Activated CD4-positive, alpha-beta T cell treated with anti-CD3 and anti-CD28 coated beads for 36 hours (primary cell): Measurements from ENCODE around the gene UBTD1. TPM values are rescaled to one million over a fixed set of nuclear protein-coding genes. Genes with fewer than 3 reads are reported as not detected.
A peak's percentile ranks its signal among the peaks of the same experiment; 100 is the strongest.
"Not testable (repeated sequence)": the region's sequence is repeated elsewhere in the genome, so short reads cannot be mapped to it uniquely, and the experiment has no call there.

Source experiments
- ATAC-seq: fragments of 200-7000 bp; cut with Tn5 transposase; one replicate; pipeline ENCODE4 v1.10.0; 2021; ENCODE audit warnings: mild to moderate bottlenecking, moderate library complexity
- CTCF ChIA-PET: fragments of 350-600 bp; sonication (Branson Sonifier 250); formaldehyde crosslinking; loops from one replicate; lab custom pipeline; 2021; ENCODE audit warnings: antibody characterized with exemption; lab: Charles Lee
- POLR2A ChIA-PET: fragments of 350-600 bp; sonication (Branson Sonifier 250); formaldehyde crosslinking; loops from one replicate; lab custom pipeline; 2021; ENCODE audit warnings: antibody characterized with exemption, inconsistent platforms; lab: Charles Lee
- DNase-seq: peaks from one replicate; pipeline ENCODE4 v3.0.0-alpha.2; 2020
- H3K27ac Mint-ChIP-seq: one replicate; pipeline ENCODE4 v1.8.0; 2021; ENCODE audit warnings: mixed read lengths
- H3K27me3 Mint-ChIP-seq: one replicate; pipeline ENCODE4 v1.8.0; 2021; ENCODE audit warnings: mixed read lengths
- H3K36me3 Mint-ChIP-seq: one replicate; pipeline ENCODE4 v1.8.0; 2021; ENCODE audit warnings: low read depth, mixed read lengths
- H3K4me1 Mint-ChIP-seq: one replicate; pipeline ENCODE4 v1.8.0; 2021; ENCODE audit warnings: mixed read lengths
- H3K4me3 Mint-ChIP-seq: one replicate; pipeline ENCODE4 v1.8.0; 2021; ENCODE audit warnings: mild to moderate bottlenecking, moderate library complexity, mixed read lengths
- H3K9me3 Mint-ChIP-seq: one replicate; pipeline ENCODE4 v1.8.0; 2021; ENCODE audit warnings: low read depth, mixed read lengths
- intact Hi-C, 2 experiments: fragments of 100-400 bp; cut with DNase I in 1 of 2; cut with micrococcal nuclease in 1 of 2; formaldehyde crosslinking; loops; one replicate each; pipeline versions ENCODE4 v1.14.2 to v1.15.1; 2022 to 2024; cut with DNase I, micrococcal nuclease
- total RNA-seq, 2 experiments: library from RNA; stranded (reverse); gene quantifications; one replicate each; pipeline ENCODE4 v1.2.3, GENCODE V29; 2021

The UBTD1 gene
- total RNA-seq, 2 experiments from 2014 or later, result 1.4 to 1.5 TPM

- POLR2A ChIA-PET, result no interaction called here
- Mint-ChIP-seq H3K36me3 (no peaks in the 10 kb centered on the region), H3K9me3 (no peaks in the 10 kb centered on the region), H3K4me3 (no peak overlapping the region), H3K27ac (no peak overlapping the region), H3K4me1 (no peaks in the 10 kb centered on the region), H3K27me3 (no peaks in the 10 kb centered on the region)
- CTCF ChIA-PET, result no interaction called here
- ATAC-seq (no peak), DNase-seq (no peak)
- intact Hi-C loops, result no loop called here
Measured at GRCh38 chr10:97525086-97525485, 26.4 kb downstream of the UBTD1 start.

- Mint-ChIP-seq H3K27ac (no peak overlapping the region), H3K4me1 (no peaks in the 10 kb centered on the region)
- no peak for ATAC-seq
Measured at GRCh38 chr10:97525683-97526110, 27.0 kb downstream of the UBTD1 start.

GRCh38 chr10:97528876-97529275 is 30.2 kb downstream of the UBTD1 start:
- CTCF ChIA-PET, POLR2A ChIA-PET, H3K9me3 Mint-ChIP-seq, H3K27ac Mint-ChIP-seq, intact Hi-C loops, H3K36me3 Mint-ChIP-seq, H3K4me1 Mint-ChIP-seq, H3K27me3 Mint-ChIP-seq, DNase-seq, H3K4me3 Mint-ChIP-seq, ATAC-seq: not testable (repeated sequence)

More at GRCh38 chr10:97525683-97526110, 27.0 kb downstream of the UBTD1 start:
- no peaks in the 10 kb centered on the region for H3K36me3 Mint-ChIP-seq
- intact Hi-C loops, result no loop called here
- DNase-seq, result no peak
- H3K9me3 Mint-ChIP-seq, result no peaks in the 10 kb centered on the region
- ChIA-PET POLR2A (no interaction called here), CTCF (no interaction called here)
- no peaks in the 10 kb centered on the region for H3K27me3 Mint-ChIP-seq
- no peak overlapping the region for H3K4me3 Mint-ChIP-seq

- no peaks in the 10 kb centered on the region for H3K36me3 Mint-ChIP-seq
- POLR2A ChIA-PET, result no interaction called here
- H3K27me3 Mint-ChIP-seq, result no peaks in the 10 kb centered on the region
Measured at GRCh38 chr10:97529685-97530465, 31.2 kb downstream of the UBTD1 start.

GRCh38 chr10:97531401-97531986 is 32.8 kb downstream of the UBTD1 start:
- Mint-ChIP-seq H3K9me3 (no peaks in the 10 kb centered on the region), H3K27ac (no peak overlapping the region), H3K36me3 (no peaks in the 10 kb centered on the region), H3K27me3 (no peaks in the 10 kb centered on the region), H3K4me1 (no peaks in the 10 kb centered on the region), H3K4me3 (no peak overlapping the region)
- ChIA-PET CTCF (no interaction called here), POLR2A (no interaction called here)
- DNase-seq (no peak), ATAC-seq (no peak)
- intact Hi-C loops, result no loop called here

More at GRCh38 chr10:97529685-97530465, 31.2 kb downstream of the UBTD1 start:
- ATAC-seq (no peak), DNase-seq (no peak)
- CTCF ChIA-PET, result interaction anchor here (0.5 to 1.3 kb wide), 3 partner anchors 24 to 121 kb away, joined by 3 to 4 read pairs (median 3); no protein-coding TSS in a partner anchor
- intact Hi-C loops, result no loop called here
- H3K9me3 Mint-ChIP-seq, result no peaks in the 10 kb centered on the region
- H3K27ac Mint-ChIP-seq, result no peak overlapping the region
- H3K4me3 Mint-ChIP-seq, result no peak overlapping the region
- H3K4me1 Mint-ChIP-seq, result no peaks in the 10 kb centered on the region

- no peak overlapping the region for H3K27ac Mint-ChIP-seq
- no peak overlapping the region for H3K4me3 Mint-ChIP-seq
- ChIA-PET CTCF (interaction anchor here (0.6 to 11.2 kb wide), 7 partner anchors 11 to 72 kb away, joined by 3 to 87 read pairs (median 8); no protein-coding TSS in a partner anchor), POLR2A (no interaction called here)
- H3K9me3 Mint-ChIP-seq, result no peaks in the 10 kb centered on the region
- no peaks in the 10 kb centered on the region for H3K27me3 Mint-ChIP-seq
- intact Hi-C loops, result no loop called here
- DNase-seq (no peak), ATAC-seq (no peak)
- no peaks in the 10 kb centered on the region for H3K4me1 Mint-ChIP-seq
- H3K36me3 Mint-ChIP-seq, result no peaks in the 10 kb centered on the region
Measured at GRCh38 chr10:97532935-97533671, 34.4 kb downstream of the UBTD1 start.

GRCh38 chr10:97533888-97534287 is 35.2 kb downstream of the UBTD1 start:
- H3K27ac Mint-ChIP-seq, result no peak overlapping the region
- no peaks in the 10 kb centered on the region for H3K4me1 Mint-ChIP-seq
- ChIA-PET POLR2A (no interaction called here), CTCF (interaction anchor here (0.6 to 11.2 kb wide), 15 partner anchors 12 to 133 kb away, joined by 3 to 87 read pairs (median 4); partner anchors contain the start of genes ANKRD2, HOGA1 and RRP12)
- no peak overlapping the region for H3K4me3 Mint-ChIP-seq
- ATAC-seq (no peak), DNase-seq (no peak)
- intact Hi-C loops, result loop anchor here (1.0 kb wide), 1 partner anchor 19 kb away; no protein-coding TSS in a partner anchor
- no peaks in the 10 kb centered on the region for H3K27me3 Mint-ChIP-seq
- H3K9me3 Mint-ChIP-seq, result no peaks in the 10 kb centered on the region
- H3K36me3 Mint-ChIP-seq, result no peaks in the 10 kb centered on the region

GRCh38 chr10:97534746-97535367 is 36.1 kb downstream of the UBTD1 start:
- ATAC-seq, result peak; percentile 87
- Mint-ChIP-seq H3K4me1 (no peaks in the 10 kb centered on the region), H3K4me3 (no peak overlapping the region), H3K27me3 (no peaks in the 10 kb centered on the region), H3K9me3 (no peaks in the 10 kb centered on the region), H3K27ac (no peak overlapping the region), H3K36me3 (no peaks in the 10 kb centered on the region)
- intact Hi-C loops, result loop anchor here (1.0 kb wide), 1 partner anchor 18 kb away; no protein-coding TSS in a partner anchor
- CTCF ChIA-PET, result interaction anchor here (0.6 to 11.2 kb wide), 22 partner anchors 11 to 254 kb away, joined by 3 to 87 read pairs (median 4); partner anchors contain the start of genes ANKRD2 and HOGA1
- peak; percentile 73 for DNase-seq
- POLR2A ChIA-PET, result interaction anchor here (0.6 kb wide), 1 partner anchor 327 kb away, joined by 4 read pairs; no protein-coding TSS in a partner anchor

GRCh38 chr10:97537186-97537869 is 38.6 kb downstream of the UBTD1 start:
- DNase-seq (no peak), ATAC-seq (no peak)
- Mint-ChIP-seq H3K4me3 (no peak overlapping the region), H3K27ac (no peak overlapping the region), H3K9me3 (no peaks in the 10 kb centered on the region), H3K4me1 (peaks cover 6% of the 10 kb centered on the region), H3K36me3 (no peaks in the 10 kb centered on the region), H3K27me3 (no peaks in the 10 kb centered on the region)
- POLR2A ChIA-PET, result no interaction called here
- intact Hi-C loops, result no loop called here
- CTCF ChIA-PET, result interaction anchor here (0.7 to 11.2 kb wide), 3 partner anchors 10 to 149 kb away, joined by 3 to 87 read pairs (median 3); no protein-coding TSS in a partner anchor

- Mint-ChIP-seq H3K4me3 (no peak overlapping the region), H3K27me3 (no peaks in the 10 kb centered on the region), H3K9me3 (no peaks in the 10 kb centered on the region), H3K27ac (no peak overlapping the region), H3K4me1 (peaks cover 17% of the 10 kb centered on the region), H3K36me3 (no peaks in the 10 kb centered on the region)
- ATAC-seq (no peak), DNase-seq (no peak)
- POLR2A ChIA-PET, result no interaction called here
- CTCF ChIA-PET, result interaction anchor here (0.7 to 11.2 kb wide), 2 partner anchors 15 to 148 kb away, joined by 3 to 87 read pairs; no protein-coding TSS in a partner anchor
- intact Hi-C loops, result no loop called here
Measured at GRCh38 chr10:97538411-97538810, 39.7 kb downstream of the UBTD1 start.
